Measurements from ENCODE around the gene ATG9B. TPM values are rescaled to one million over a fixed set of nuclear protein-coding genes. Genes with fewer than 3 reads are reported as not detected.

Gene ATG9B
- total and polyA plus RNA-seq, 9 of the 15 experiments (the other 6 are each of a cell fraction or from before 2014, with no cell fraction given) = 0.29 to 8.0 (median 2.1) TPM

GRCh38 chr7:151028131-151028947 lies 4.0 kb upstream of the ATG9B start, which contains the start of gene ABCB8 (continued):
- TF ChIP-seq ZNF263 (CRISPR knock-in tag; IDR thresholded peaks at IDR 0.05; ENCODE audit: borderline replicate concordance) = peak; percentile 86; the same call in 1 of the 2 replicates
- no peak for TF ChIP-seq EWSR1 (IDR thresholded peaks at IDR 0.05; ENCODE audit: borderline replicate concordance, low read depth, partially characterized antibody)
- TF ChIP-seq MEIS2 (IDR thresholded peaks at IDR 0.05; ENCODE audit: partially characterized antibody) = peak; percentile 97
- 0 out of 2 replicates have a peak, but pooled peaks have one; percentile 16 for TF ChIP-seq CBFA2T3 (IDR thresholded peaks at IDR 0.05)
- TF ChIP-seq HDAC8 (tag; IDR thresholded peaks at IDR 0.05) = 0 out of 2 replicates have a peak, but pooled peaks have one; percentile 75
- TF ChIP-seq TFAM (CRISPR knock-in tag; conservative IDR thresholded peaks at IDR 0.05) = no peak
- TF ChIP-seq SMAD4 (CRISPR knock-in tag; conservative IDR thresholded peaks at IDR 0.05) = peak; percentile 91
- peak; percentile 98 for TF ChIP-seq ZFX (CRISPR knock-in tag; IDR thresholded peaks at IDR 0.05)
- no peak for TF ChIP-seq EZH2 (IDR thresholded peaks at IDR 0.05; ENCODE audit: borderline replicate concordance, low read depth, low read length)
- peak; percentile 18; the same call in 1 of the 2 replicates for TF ChIP-seq SREBF2 (CRISPR knock-in tag; IDR thresholded peaks at IDR 0.05)
- peak; percentile 50; the same call in 1 of the 2 replicates for TF ChIP-seq THAP12 (CRISPR knock-in tag; IDR thresholded peaks at IDR 0.05)
- no peak for TF ChIP-seq LARP7 (IDR thresholded peaks at IDR 0.05)
- TF ChIP-seq SP1 (CRISPR knock-in tag; IDR thresholded peaks at IDR 0.05) = peak; percentile 97
- peak; percentile 26 for TF ChIP-seq HNRNPLL (IDR thresholded peaks at IDR 0.05; ENCODE audit: low read depth, low read length, poor library complexity, severe bottlenecking)
- TF ChIP-seq CREB3 (tag; conservative IDR thresholded peaks at IDR 0.05; ENCODE audit: low read depth) = peak; percentile 62; the same call in 1 of the 2 replicates
- peak; percentile 95 for TF ChIP-seq MAX (CRISPR knock-in tag; IDR thresholded peaks at IDR 0.05)
- TF ChIP-seq CBFB (CRISPR knock-in tag; IDR thresholded peaks at IDR 0.05) = peak; percentile 13; the same call in 1 of the 2 replicates
- no peak for TF ChIP-seq BRD4 (IDR thresholded peaks at IDR 0.05)
- TF ChIP-seq PHF21A (IDR thresholded peaks at IDR 0.05; ENCODE audit: borderline replicate concordance, low read depth) = no peak
- peak; percentile 76 for TF ChIP-seq EGR1 (conservative IDR thresholded peaks at IDR 0.05)
- no peak; the same call in 1 of the 2 replicates for TF ChIP-seq MYNN (IDR thresholded peaks at IDR 0.05)
- no peak for TF ChIP-seq MYNN (CRISPR knock-in tag; IDR thresholded peaks at IDR 0.05)
- TF ChIP-seq E2F4 (CRISPR knock-in tag; IDR thresholded peaks at IDR 0.05; ENCODE audit: low read depth) = no peak
- peak; percentile 45 for TF ChIP-seq POLR2AphosphoS5 (IDR thresholded peaks at IDR 0.05; ENCODE audit: control insufficient read depth, insufficient read depth, low read depth, low read length)
- TF ChIP-seq ADNP (tag; IDR thresholded peaks at IDR 0.05) = no peak
